Neuron (in vitro differentiated cells): ENCODE results near the gene RELB.

Experiments
- H2AFZ ChIP-seq: one replicate; pipeline ENCODE4 v1.6.1; 2013; ENCODE audit warnings: low read depth, mild to moderate bottlenecking, inconsistent platforms, low read length, moderate library complexity
- H3K27me3 ChIP-seq: one replicate; pipeline ENCODE4 v1.6.1; 2013; ENCODE audit warnings: low read length; ENCODE audit not compliant: insufficient read depth
- H3K36me3 ChIP-seq: one replicate; pipeline ENCODE4 v1.6.1; 2013; ENCODE audit warnings: low read length; ENCODE audit not compliant: insufficient read depth
- H3K4me1 ChIP-seq: one replicate; pipeline ENCODE4 v1.6.1; 2013; ENCODE audit warnings: low read length; ENCODE audit not compliant: insufficient read depth
- H3K4me3 ChIP-seq: 2 replicates; pipeline ENCODE4 v1.5.1; 2013; ENCODE audit warnings: mild to moderate bottlenecking, low read length, moderate library complexity
- H3K9me3 ChIP-seq: one replicate; pipeline ENCODE4 v1.6.1; 2013; ENCODE audit warnings: low read length

The RELB gene

DNA sequence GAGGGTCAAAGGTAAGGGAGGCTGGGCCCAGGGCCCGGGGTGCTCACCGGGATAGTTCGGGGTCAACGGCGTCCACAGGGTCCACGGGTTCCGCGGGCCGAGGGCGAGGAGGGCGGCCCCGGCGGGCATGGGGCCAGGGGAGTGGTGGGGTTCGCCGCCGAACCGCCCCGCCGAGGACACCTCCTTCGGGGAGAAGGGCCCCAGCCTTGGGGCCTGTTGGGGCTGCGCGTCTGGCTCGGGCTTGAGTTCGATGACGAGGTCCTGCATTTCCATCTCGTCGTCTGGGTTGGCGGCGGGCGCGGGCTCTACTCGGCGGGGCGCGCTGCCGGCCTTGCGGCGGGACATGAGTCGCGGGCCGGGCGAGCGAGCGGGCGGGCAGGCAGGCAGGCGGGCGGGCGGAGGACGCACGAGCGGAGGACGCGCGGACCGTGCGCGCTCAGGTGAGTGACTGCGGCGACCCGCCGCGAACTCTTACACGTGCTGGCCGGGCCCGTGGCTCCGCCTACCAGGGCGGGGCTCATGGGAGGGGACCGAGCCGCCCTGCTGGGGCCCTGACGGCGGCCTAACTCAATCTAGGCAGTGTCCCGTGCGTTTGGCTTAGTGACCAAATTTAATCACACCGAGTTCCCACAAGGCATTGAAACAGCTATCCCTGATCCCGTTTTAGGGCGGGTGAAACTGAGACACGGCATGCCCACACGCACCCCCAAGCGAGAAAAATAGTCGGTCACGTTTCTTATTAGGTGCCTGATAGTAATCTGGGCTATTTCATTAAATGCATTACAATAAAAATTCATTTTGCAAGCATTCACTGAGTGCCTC, 75.0 kb downstream of the RELB start, which contains the start of gene ZNF296:
Gene ZNF296, minus strand, starts transcription at position 450 of the 822 bp plus-strand sequence. Its CDS starts 105 bp downstream, at position 345.
- Histone ChIP-seq H3K27me3 (peaks cover 4% of the 10 kb centered on the region), H3K4me3 (peak within 1 kb of the TSS; percentile 22), H3K9me3 (no peaks in the 10 kb centered on the region), H2AFZ (no peak within 1 kb of the TSS), H3K36me3 (peaks cover 5% of the 10 kb centered on the region), H3K4me1 (peaks cover 22% of the 10 kb centered on the region)

DNA sequence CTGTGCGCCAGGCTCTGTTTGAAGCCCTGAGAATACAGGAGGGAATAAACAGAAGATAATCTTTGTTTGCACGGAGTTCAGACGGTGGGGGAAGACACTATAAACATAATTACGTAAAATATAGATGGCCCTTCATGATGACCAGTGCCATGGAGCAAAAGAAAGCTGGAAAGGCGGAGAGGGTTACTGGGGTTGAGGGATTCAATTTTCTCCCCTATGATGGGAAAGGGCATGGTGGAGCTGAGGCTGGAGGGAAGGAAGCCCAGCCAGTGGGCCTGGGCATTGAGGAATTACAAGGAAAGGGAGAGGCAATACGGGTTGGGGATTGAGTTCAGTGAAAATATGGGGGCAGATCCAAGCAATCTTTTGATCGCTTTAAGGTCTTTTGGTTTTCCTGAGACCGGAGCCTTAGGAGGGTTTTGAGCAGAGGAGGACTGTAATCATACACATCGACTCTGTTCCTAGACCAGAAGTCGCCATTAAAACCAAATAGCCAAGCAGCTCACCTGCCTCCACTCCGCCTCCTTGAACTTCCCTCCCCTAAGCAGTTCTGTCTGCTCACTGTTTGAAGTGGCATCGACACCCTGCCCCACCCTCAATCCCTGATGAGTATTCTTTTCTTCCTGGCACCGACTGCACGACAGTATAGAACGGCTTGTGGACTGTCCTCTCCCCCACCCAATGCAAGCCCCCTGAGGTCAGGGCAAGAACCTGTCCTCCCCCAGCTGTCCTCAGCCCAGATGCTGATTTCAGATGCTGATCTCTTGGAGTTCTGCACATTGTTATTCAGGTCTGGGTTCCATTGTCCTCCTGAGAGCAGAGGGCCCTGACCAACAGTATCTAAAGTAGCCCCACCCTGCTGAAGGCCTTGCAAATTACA, 75.8 kb downstream of the RELB start:
- Histone ChIP-seq H3K4me3 (no peak overlapping the region), H2AFZ (no peak overlapping the region), H3K9me3 (no peaks in the 10 kb centered on the region), H3K27me3 (peaks cover 4% of the 10 kb centered on the region), H3K4me1 (peaks cover 22% of the 10 kb centered on the region), H3K36me3 (peaks cover 4% of the 10 kb centered on the region)

DNA sequence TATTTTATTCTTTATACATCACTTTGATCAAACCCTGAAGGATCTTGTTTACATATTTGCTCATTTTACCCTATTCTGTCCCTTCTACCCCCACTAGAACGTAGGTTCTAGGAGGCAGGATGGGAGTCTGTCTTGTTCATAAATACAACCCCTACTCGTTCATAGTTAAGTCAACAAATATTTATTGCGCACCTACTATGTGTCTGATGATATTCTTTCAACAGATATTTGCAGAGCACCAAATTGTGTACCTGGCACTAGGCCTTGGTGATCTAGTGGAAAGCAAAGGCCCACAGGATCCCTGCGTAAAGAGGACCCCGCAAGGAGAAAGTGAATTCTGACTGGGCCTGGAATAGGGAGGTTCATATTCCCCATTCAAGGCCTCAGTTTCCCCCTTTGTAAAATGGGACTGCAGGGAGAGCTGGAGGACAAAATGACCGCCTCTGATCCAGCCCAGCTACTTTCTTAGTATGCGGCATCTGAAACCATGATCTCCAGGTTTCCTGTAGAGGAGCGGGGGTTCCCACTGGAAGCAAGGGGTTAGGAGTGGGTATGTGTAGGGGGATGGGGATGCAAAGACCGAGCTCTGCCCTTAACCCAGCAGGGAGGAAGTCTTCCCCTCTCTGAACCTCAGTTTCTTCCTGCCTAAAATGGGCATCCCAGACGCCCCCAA, 77.3 kb downstream of the RELB start:
- Histone ChIP-seq H3K9me3 (no peaks in the 10 kb centered on the region), H3K36me3 (peaks cover 8% of the 10 kb centered on the region), H3K4me1 (peaks cover 22% of the 10 kb centered on the region), H2AFZ (peak overlapping the region; percentile 91), H3K27me3 (peaks cover 4% of the 10 kb centered on the region), H3K4me3 (peak overlapping the region; percentile 99)

DNA sequence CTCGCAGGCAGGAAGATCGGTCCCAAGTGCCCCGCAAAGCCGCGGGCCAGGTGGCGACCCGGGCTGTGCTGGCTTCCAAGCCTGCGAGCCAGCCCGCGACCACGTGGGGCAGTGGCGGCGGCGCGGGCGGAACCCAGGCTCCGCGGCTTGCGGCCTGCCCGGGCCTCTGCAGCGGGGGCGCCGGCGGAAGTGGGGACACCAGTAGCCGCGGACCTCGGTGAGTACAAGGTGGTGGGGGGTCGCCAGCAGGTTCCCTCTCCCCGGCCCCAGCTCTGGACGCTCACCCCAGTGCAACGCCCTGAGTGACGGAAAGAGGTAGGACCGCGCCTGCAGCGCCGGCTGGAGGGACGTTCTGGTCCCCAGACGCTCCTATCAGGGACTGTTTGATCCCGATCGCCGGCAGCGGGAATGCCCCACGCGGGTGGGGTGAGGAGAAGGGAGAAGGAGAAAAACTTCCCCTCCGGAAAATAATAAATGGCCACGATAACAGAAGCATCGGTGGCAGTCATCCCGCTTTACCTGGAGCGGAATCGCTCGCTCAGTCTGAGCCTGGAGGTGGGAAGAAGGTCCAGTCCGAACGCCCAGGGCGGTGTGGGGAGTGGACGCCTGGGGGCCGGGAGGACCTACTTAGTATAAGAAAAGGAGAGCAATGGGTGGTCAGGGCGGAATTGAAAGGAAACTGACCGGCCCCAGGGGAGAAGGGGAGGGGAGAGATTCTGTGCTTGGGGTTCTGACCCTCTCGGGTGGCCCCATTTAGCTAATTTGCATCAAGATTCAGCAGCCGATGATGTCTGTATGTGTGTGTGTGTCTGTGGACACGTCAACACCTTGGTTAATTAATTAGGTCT, 78.0 kb downstream of the RELB start, which contains the start of gene GEMIN7:
Gene GEMIN7, plus strand, starts transcription at position 198 of the 848 bp plus-strand sequence. CDS start 10,855 bp downstream, outside the sequence.
- Histone ChIP-seq H3K36me3 (peaks cover 8% of the 10 kb centered on the region), H3K4me3 (peak within 1 kb of the TSS; percentile 99), H3K9me3 (no peaks in the 10 kb centered on the region)

DNA sequence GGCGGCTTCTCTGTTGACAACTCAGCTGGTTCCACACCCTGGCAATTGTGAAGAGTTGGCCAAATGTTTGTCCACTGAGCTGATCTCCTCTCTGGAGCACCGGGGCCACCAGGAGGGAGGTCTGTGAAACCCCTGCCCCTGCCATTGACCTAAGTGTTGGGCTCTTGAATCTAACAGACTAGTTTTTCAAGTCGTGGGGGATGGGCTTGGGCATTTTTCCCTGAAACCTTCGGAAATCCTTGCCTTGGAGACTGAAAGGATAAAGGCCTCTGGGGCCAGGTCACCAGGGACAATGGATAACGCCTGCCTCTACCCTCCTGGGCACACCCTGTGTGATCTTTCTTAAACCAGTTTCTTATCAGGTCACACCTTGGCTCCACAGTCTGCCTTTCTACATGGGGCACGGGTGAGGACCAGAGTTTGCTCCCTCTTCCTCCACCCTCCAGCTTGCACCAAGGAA, 78.7 kb downstream of the RELB start:
- no peaks in the 10 kb centered on the region for H3K9me3 ChIP-seq
- peaks cover 22% of the 10 kb centered on the region for H3K4me1 ChIP-seq
- H3K4me3 ChIP-seq: peak overlapping the region; percentile 99
- peaks cover 4% of the 10 kb centered on the region for H3K27me3 ChIP-seq
- H3K36me3 ChIP-seq: peaks cover 9% of the 10 kb centered on the region
- H2AFZ ChIP-seq: peak overlapping the region; percentile 91

More for the DNA sequence above, 78.0 kb downstream of the RELB start, which contains the start of gene GEMIN7:
- H2AFZ ChIP-seq: peak within 1 kb of the TSS; percentile 91
- peaks cover 22% of the 10 kb centered on the region for H3K4me1 ChIP-seq
- peaks cover 4% of the 10 kb centered on the region for H3K27me3 ChIP-seq

DNA sequence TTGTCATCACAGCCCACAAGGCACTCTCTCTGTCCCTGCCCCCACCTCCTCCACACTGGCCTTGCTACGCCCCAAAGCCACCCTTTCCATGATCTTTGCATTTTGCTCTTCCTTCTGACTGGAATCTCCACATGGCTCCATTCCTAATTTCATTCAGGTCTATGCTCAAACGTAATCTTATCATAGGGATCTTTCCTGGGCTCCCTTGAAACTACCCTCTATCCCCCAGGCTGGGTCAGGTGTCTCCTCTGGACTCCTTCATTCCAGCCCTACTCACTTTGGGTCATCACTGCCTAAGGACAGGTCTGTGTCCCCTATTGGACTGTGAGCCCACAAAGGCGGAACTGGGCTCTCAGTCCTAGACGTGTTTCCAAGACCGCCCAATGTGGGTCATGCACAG, 80.9 kb downstream of the RELB start:
- no peaks in the 10 kb centered on the region for H3K9me3 ChIP-seq

DNA sequence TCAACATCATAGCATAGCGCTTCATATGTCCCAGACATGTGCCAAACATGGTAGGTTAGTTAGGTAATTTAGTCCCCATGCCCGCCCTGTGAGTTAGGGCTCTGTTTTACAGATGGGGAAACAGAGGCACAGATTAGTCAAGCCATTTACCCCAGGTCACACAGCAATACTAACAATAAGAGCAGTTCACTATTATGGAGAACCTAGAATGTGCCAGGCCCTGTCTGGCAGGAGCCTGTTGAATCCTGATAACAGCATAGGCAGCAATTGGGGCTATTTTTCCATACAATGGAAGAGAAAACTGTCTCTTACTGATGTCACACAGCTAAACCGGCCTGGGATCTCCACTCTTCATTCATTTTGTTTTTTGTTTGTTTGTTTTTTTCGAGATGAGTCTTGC, 85.2 kb downstream of the RELB start:
- Histone ChIP-seq H3K27me3 (no peaks in the 10 kb centered on the region), H3K36me3 (peaks cover 36% of the 10 kb centered on the region), H3K9me3 (no peaks in the 10 kb centered on the region), H2AFZ (no peak overlapping the region), H3K4me3 (no peak overlapping the region), H3K4me1 (peaks cover 8% of the 10 kb centered on the region)

More for the DNA sequence above, 80.9 kb downstream of the RELB start:
- H3K4me3 ChIP-seq: no peak overlapping the region
- no peaks in the 10 kb centered on the region for H3K27me3 ChIP-seq
- H2AFZ ChIP-seq: no peak overlapping the region
- peaks cover 22% of the 10 kb centered on the region for H3K4me1 ChIP-seq
- H3K36me3 ChIP-seq: peaks cover 20% of the 10 kb centered on the region

DNA sequence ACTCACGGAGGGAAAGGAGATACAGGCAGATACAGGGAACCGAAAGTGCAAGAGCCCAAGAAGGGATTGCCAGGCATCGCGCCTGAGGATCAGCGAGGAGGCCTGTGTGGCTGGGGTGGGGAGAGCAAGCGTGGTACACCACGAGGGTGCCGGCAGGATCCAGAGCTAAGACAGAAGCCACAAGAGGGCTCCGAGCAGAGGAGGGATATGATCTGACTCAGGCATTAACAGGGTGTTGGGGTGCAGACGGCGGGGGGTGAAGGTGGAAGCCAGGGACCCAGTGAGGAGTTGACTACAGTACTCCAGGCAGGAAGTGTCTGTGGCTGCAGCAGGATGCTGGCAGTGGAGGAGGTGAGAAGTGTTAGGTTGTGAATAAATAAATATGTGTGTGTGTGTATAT, 86.3 kb downstream of the RELB start:
- Histone ChIP-seq H3K27me3 (no peaks in the 10 kb centered on the region), H3K4me1 (peaks cover 8% of the 10 kb centered on the region), H3K4me3 (no peak overlapping the region), H2AFZ (no peak overlapping the region), H3K9me3 (no peaks in the 10 kb centered on the region), H3K36me3 (peaks cover 28% of the 10 kb centered on the region)
